NCI-H345 treated with DMSO at 0.1 percent for 48 hours (cell line): ENCODE measurements around the gene TCTN2.

Experiments used
- DNase-seq: peaks from one replicate; lab custom pipeline; 2025; ENCODE audit not compliant: unreplicated experiment; lab: John Stamatoyannopoulos, UW

Gene TCTN2

GRCh38 chr12:123670882-123671728, at the start of gene TCTN2:
TCTN2 (plus strand) TSS chr12:123671113; CDS start chr12:123671241, 128 bp downstream.
- DNase-seq: peak; percentile 88

DNA sequence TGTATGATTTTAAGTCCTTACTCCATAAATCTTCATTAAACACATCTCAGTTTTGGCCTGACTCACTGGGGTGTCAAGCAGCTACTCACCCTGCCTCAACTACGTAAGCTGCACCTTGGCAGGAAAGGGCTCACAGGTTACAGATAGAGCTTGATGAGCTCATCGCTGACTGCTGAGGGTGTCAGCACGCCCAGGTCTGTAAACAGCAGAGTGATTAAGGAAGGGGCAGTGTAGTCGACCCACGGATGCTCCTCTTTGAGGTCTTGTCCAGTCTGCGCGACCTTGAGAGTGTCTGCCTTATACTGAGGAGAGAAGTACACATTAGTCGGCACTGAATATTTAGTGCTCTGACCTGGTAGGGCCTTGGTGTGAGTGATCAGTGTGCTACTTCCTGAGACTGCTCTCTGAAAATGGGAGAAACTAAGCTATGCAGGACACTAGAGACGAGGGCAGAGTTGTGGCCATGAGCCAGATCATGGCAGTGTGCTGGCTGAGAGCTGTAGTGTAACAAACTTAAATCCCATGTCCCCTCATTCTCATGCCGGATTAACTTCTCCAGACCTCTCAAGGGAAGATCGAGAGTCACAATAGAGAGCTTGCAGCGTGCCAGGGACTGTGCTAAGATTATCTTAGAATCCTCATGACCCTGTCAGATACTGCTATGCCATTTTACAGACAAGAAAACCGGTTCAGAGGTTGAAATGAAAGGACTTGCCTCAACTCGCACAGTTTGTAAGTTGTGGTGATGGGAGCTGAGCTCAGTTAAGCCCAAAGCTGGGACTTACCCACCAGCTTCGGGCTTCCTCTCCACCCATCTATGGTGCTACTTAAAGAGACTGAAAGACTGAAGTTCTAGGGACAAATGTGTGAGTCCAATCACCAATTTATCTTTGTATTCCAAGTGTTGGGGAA, 49.0 kb upstream of the TCTN2 start:
- DNase-seq: no peak

DNA sequence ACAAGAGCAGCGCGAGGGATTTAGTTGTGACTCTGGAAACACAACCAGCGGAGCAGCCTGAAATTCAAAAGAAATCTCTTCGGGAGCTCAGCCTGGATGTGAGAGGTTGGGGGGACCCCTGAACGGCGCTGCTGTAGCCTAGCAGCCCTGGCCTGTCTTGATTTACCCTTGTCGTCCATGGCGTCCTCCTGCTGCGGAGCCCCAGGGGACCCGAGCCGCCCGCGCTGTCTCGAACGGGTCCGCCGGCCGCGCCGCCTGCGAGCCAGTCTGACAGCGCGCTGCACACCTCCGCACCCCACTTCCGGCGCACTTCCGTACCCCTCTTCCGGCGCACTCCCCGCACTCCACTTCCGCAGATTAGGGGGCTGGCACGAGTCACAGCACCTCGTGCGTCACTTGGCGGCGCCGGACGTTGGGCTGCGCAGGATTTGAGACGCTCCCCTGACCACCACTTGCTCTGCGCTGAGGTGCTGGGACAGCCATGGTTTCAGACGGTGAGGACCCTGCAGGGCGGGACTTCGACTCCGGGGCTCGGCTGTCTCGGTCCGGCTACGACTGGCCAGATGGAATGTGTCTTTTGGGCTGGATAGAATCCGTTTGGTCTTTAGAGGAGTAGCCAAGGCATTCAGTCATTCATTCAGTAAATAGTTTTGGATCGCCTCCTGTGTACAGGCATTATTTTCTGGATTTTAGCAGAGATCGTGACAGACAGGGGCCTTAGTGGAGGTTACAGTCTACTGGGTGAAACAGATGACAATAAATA, 37.4 kb upstream of the TCTN2 start, which contains the start of the genes EIF2B1 and GTF2H3:
Gene EIF2B1 (minus strand): TSS at position 308 of the 763 bp plus-strand sequence. CDS start 129 bp downstream, at position 179.
Gene GTF2H3 (plus strand): TSS at position 451 of the 763 bp plus-strand sequence. CDS start 31 bp downstream, at position 482.
- peak; percentile 90 for DNase-seq

- DNase-seq: no peak
Observed at GRCh38 chr12:123634142-123634561, 36.8 kb upstream of the TCTN2 start.

- DNase-seq: no peak
Observed at GRCh38 chr12:123643911-123644310, 27.0 kb upstream of the TCTN2 start.

DNA sequence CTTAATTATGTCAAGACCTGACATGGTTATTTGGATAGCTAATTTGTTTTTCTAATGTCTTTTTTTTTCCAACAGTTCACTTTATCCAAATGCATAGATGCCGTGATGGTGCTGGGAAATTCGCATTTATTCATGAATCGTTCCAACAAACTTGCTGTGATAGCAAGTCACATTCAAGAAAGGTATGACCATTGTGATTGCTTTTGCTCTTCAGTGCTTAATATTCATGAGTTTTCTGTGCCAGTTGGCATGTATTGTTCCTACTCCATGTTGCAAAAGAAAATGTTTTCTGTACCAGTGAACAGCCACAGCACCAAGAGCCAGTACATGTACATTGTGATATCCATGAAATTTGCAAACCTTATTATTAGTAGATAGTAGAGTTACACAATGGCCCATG, 25.5 kb upstream of the TCTN2 start:
- no peak for DNase-seq

DNA sequence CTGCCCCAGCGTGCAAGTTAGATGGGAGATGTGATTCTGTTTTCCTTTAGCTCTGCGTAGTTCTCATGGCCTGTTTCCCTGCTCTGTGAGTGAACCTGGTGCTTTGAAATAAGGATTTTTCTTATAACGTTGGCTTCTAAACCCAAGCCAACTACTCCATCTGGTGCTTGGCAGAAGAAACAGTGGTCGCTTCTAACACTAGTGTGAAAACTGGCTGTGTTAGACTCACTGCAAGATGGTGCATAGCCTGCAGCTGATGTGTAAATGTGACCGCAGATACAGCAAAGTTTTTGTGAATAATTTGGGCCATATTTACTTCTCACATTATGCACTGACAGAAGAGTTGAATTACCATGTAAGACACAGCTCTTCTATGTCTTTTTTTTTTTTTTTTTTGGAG, 25.0 kb upstream of the TCTN2 start:
- no peak for DNase-seq

- DNase-seq: no peak
Observed at GRCh38 chr12:123648401-123648800, 22.5 kb upstream of the TCTN2 start.

- DNase-seq: no peak
Observed at GRCh38 chr12:123654129-123654701, 16.7 kb upstream of the TCTN2 start.

GRCh38 chr12:123655420-123655819, 15.5 kb upstream of the TCTN2 start:
- no peak for DNase-seq

- DNase-seq: no peak
Observed at GRCh38 chr12:123656392-123656791, 14.5 kb upstream of the TCTN2 start.

GRCh38 chr12:123657211-123657610, 13.7 kb upstream of the TCTN2 start:
- DNase-seq: no peak

GRCh38 chr12:123659996-123660727, 10.8 kb upstream of the TCTN2 start:
- DNase-seq: no peak

DNA sequence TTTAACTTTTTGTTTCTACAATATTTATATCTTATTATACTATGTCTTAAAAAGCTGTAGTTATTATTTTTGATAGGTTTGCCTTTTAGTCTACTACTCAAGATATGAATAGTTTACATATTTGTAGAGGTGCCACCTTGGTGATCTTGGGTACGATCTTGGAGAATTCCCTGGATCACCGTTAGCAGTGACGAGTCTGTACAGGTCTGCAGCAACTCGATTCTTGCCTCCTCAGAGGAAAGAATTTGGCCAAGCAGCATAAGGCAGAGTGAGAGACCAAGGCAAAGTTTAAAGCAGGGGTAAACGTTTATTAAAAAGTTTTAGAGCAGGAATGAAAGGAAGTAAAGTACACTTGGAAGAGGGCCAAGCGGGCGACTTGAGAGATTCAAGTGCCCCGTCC, 3.1 kb upstream of the TCTN2 start:
- DNase-seq: no peak

- no peak for DNase-seq
Observed at GRCh38 chr12:123671876-123672275, 963 bp downstream of the TCTN2 start.

DNA sequence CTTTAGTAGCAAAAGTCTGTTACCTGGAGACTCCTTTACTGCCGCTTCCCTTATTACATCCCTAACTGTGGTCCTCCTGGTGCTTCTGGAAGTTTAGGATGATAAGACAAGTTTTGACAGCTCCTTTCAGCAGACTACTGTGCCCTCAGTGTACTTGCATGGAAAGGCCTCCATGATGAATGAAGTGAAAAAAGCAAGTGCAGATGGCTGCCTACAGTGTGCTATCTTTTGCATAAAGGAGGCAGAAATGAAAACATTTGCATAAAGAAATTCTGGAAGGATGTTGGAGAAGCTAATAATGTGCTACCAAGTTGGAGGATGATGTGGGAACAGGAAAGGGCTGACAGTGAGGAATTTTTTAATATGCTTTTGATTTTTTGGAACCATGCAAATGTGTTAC, 4.5 kb downstream of the TCTN2 start:
- no peak for DNase-seq

- DNase-seq: no peak
Observed at GRCh38 chr12:123676616-123677320, 5.9 kb downstream of the TCTN2 start.

GRCh38 chr12:123678981-123679380, 8.1 kb downstream of the TCTN2 start:
- no peak for DNase-seq

- DNase-seq: no peak
Observed at GRCh38 chr12:123681605-123682004, 10.7 kb downstream of the TCTN2 start.
